GM18907 (cell line): ENCODE measurements around the gene SCT.

Source experiments
- ATAC-seq: cut with Tn5 transposase; IDR thresholded peaks from one replicate; pipeline ENCODE4 v1.9.1; 2021; ENCODE audit warnings: mild to moderate bottlenecking, moderate library complexity; ENCODE audit not compliant: unreplicated experiment

The SCT gene

GRCh38 chr11:589798-590197, 37.2 kb downstream of the SCT start:
- ATAC-seq, result no peak

GRCh38 chr11:587978-588380, 39.0 kb downstream of the SCT start:
- no peak for ATAC-seq

GRCh38 chr11:587546-587945, 39.4 kb downstream of the SCT start:
- ATAC-seq, result no peak

- no peak for ATAC-seq
These were observed 40.3 kb downstream of the SCT start for GRCh38 chr11:586376-587316.

GRCh38 chr11:584287-584686, 42.7 kb downstream of the SCT start:
- ATAC-seq, result no peak

- no peak for ATAC-seq
These were observed 45.2 kb downstream of the SCT start for GRCh38 chr11:581752-582151.

- ATAC-seq, result no peak
These were observed 45.6 kb downstream of the SCT start for GRCh38 chr11:581342-581741.

- ATAC-seq, result no peak
These were observed 47.0 kb downstream of the SCT start for GRCh38 chr11:579830-580601.

- ATAC-seq, result no peak
These were observed 48.5 kb downstream of the SCT start for GRCh38 chr11:578276-579035.

GRCh38 chr11:577611-577894, 49.4 kb downstream of the SCT start:
- ATAC-seq, result no peak

GRCh38 chr11:576811-577610, 50.0 kb downstream of the SCT start:
- no peak for ATAC-seq
